ENCODE results near the gene RPL13A. TPM values are rescaled to one million over a fixed set of nuclear protein-coding genes. Genes with fewer than 3 reads are reported as not detected.
A peak's percentile ranks its signal among the peaks of the same experiment; 100 is the strongest.

RPL13A gene
- polyA plus RNA-seq, 3 donors: 655 to 1,621 (median 663) TPM

DNA sequence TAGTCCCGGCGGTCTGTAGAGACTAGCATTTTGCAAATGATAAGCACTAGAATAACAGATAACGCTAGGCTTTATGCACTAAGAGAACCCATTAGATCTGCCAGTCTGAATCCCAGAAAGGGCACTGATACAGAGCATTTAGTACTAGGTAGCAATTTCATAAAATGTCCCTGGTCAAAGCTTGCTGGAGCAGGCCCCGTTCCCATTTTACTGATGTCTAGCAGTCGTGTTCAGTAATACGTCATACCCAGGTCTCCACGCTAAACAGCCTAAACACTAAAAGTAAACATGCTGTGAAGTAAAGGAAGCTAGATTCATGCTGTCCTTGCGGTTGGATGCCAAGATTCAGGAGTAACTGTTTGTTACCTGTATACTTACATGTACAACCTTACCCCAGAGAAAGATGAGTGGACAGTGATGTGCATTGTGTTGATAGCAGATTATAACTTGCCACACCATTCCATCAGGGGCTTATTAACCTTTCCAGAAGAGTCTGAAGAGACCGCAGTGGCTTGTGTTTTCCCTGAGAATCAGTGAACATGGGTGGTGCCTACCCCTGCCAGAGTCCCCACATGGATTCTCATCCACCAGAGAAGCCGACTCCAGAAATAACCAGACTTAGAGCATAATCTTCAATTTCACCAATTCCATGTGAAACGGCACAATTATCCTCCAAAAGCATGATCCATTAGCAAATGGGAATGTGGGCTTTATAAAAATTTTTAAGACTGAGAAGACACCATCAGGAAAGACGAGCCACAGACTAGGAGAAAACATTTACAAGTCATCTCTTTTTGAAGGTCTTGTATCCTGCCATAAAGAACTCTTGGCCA, 5.4 kb downstream of the RPL13A start:
- peaks cover 44 to 45% of the 10 kb centered on the region in 2 donors for H3K36me3 Mint-ChIP-seq
- H3K27ac Mint-ChIP-seq: peak overlapping the region in 2 of 7 donors; percentile 42 to 65
- 94% methylated on average over 4 of the region's 12 CpGs for WGBS (ENCODE audit: insufficient coverage)
- peaks cover 0 to 5% (median 0%) of the 10 kb centered on the region in 3 donors for H3K27me3 Mint-ChIP-seq (ENCODE audit: low read depth in 3 of 3)
- Histone ChIP-seq H3K9me3 (replicated peaks in 1 of 2; ENCODE audit: control insufficient read depth in 1 of 2, insufficient read depth in 1 of 2, low read length in 2 of 2) (no peaks in the 10 kb centered on the region), H3K9ac (ENCODE audit: insufficient read depth, low read length, poor library complexity, severe bottlenecking) (no peak overlapping the region), H3K4me2 (replicated peaks; ENCODE audit: extremely low read depth, low read length, poor library complexity, severe bottlenecking) (no peak overlapping the region), H3K79me2 (ENCODE audit: insufficient read depth, low read length) (peaks cover 40% of the 10 kb centered on the region), H3K27me3 (ENCODE audit: control insufficient read depth in 2 of 2, insufficient read depth in 2 of 2, low read length in 2 of 2) (no peaks in the 10 kb centered on the region), H3K27ac (ENCODE audit: low read depth in 1 of 2, low read length in 2 of 2) (no peak overlapping the region), H4K20me1 (ENCODE audit: insufficient read depth, low read length) (peaks cover 54% of the 10 kb centered on the region), H3K36me3 (replicated peaks in 1 of 2; ENCODE audit: control insufficient read depth in 1 of 2, insufficient read depth in 2 of 2, low read length in 2 of 2) (peaks cover 42 to 47% of the 10 kb centered on the region in 2 donors), H3K4me3 (replicated peaks in 1 of 3; ENCODE audit: low read depth in 2 of 3, low read length in 3 of 3) (no peak overlapping the region), H2AFZ (ENCODE audit: insufficient read depth, low read depth, low read length, poor library complexity, severe bottlenecking) (no peak overlapping the region), H3K4me1 (ENCODE audit: control insufficient read depth in 1 of 2, insufficient read depth in 2 of 2, low read length in 2 of 2) (peaks cover 31 to 37% of the 10 kb centered on the region in 2 donors)
- intact Hi-C loops (cut with micrococcal nuclease): loop anchor here in 1 of 2 donors (10.0 kb wide), 1 partner anchor 182 kb away; the partner anchor contains the start of gene PRMT1
- no peak overlapping the region for H3K4me3 Mint-ChIP-seq
- peaks cover 0 to 3% (median 0%) of the 10 kb centered on the region in 7 donors for H3K9me3 Mint-ChIP-seq
- peaks cover 32% of the 10 kb centered on the region for H3K4me1 Mint-ChIP-seq
- no peak for DNase-seq
- TF ChIP-seq, protein P1, sequence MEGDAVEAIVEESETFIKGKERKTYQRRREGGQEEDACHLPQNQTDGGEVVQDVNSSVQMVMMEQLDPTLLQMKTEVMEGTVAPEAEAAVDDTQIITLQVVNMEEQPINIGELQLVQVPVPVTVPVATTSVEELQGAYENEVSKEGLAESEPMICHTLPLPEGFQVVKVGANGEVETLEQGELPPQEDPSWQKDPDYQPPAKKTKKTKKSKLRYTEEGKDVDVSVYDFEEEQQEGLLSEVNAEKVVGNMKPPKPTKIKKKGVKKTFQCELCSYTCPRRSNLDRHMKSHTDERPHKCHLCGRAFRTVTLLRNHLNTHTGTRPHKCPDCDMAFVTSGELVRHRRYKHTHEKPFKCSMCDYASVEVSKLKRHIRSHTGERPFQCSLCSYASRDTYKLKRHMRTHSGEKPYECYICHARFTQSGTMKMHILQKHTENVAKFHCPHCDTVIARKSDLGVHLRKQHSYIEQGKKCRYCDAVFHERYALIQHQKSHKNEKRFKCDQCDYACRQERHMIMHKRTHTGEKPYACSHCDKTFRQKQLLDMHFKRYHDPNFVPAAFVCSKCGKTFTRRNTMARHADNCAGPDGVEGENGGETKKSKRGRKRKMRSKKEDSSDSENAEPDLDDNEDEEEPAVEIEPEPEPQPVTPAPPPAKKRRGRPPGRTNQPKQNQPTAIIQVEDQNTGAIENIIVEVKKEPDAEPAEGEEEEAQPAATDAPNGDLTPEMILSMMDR (IDR thresholded peaks at IDR 0.05): no peak

DNA sequence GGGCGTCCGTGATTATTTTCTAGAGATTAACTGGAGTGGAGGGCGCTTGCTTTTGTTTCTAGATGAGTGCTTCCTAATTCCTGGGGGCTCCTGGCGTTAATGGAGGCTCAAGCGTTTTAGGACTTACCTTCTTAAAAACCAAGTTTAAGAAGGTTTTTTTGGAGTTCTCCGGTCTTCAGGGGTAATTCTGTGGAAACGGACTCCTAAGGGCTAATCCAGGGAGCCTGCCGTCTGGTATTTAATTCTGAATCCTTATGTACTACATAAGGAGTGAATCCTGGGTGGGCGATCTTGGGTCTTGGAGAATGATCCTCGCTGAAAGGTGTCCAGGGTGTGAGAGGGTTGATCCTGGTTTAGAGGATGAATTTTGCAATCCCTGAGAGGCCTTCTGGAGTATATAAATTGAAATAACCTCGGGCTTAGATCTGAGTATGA, 9.2 kb downstream of the RPL13A start:
- H3K4me2 ChIP-seq (replicated peaks; ENCODE audit: extremely low read depth, low read length, poor library complexity, severe bottlenecking): peak overlapping the region; percentile 90
- Mint-ChIP-seq H3K36me3 (peaks cover 39% of the 10 kb centered on the region in 2 donors), H3K27ac (peak overlapping the region; percentile 95 to 99 (median 97)), H3K4me3 (peak overlapping the region; percentile 91 to 94), H3K9me3 (peaks cover 0 to 1% (median 0%) of the 10 kb centered on the region in 7 donors), H3K4me1 (peaks cover 40% of the 10 kb centered on the region), H3K27me3 (ENCODE audit: low read depth in 3 of 3) (peaks cover 7 to 18% (median 12%) of the 10 kb centered on the region in 3 donors)
- H4K20me1 ChIP-seq (ENCODE audit: insufficient read depth, low read length): peaks cover 41% of the 10 kb centered on the region
- peaks cover 47 to 52% of the 10 kb centered on the region in 2 donors for H3K4me1 ChIP-seq (ENCODE audit: control insufficient read depth in 1 of 2, insufficient read depth in 2 of 2, low read length in 2 of 2)
- H3K36me3 ChIP-seq (replicated peaks in 1 of 2; ENCODE audit: control insufficient read depth in 1 of 2, insufficient read depth in 2 of 2, low read length in 2 of 2): peaks cover 38 to 43% of the 10 kb centered on the region in 2 donors
- peak overlapping the region; percentile 93 for H3K9ac ChIP-seq (ENCODE audit: insufficient read depth, low read length, poor library complexity, severe bottlenecking)
- H3K79me2 ChIP-seq (ENCODE audit: insufficient read depth, low read length): peaks cover 22% of the 10 kb centered on the region
- H3K9me3 ChIP-seq (replicated peaks in 1 of 2; ENCODE audit: control insufficient read depth in 1 of 2, insufficient read depth in 1 of 2, low read length in 2 of 2): no peaks in the 10 kb centered on the region
- peak overlapping the region; percentile 92 to 95 for H3K27ac ChIP-seq (ENCODE audit: low read depth in 1 of 2, low read length in 2 of 2)
- DNase-seq: no peak
- intact Hi-C loops (cut with micrococcal nuclease): loop anchor here (1.0 to 10.0 kb wide), 5 partner anchors 9 to 181 kb away; partner anchors contain the start of genes PRMT1 (in 2 of the 2), ALDH16A1 (in 1 of the 2), PIH1D1 (in 1 of the 2) and RPL13A (in 1 of the 2)
- H3K27me3 ChIP-seq (ENCODE audit: control insufficient read depth in 2 of 2, insufficient read depth in 2 of 2, low read length in 2 of 2): no peaks in the 10 kb centered on the region
- peak overlapping the region; percentile 84 to 98 (median 86) for H3K4me3 ChIP-seq (replicated peaks in 1 of 3; ENCODE audit: low read depth in 2 of 3, low read length in 3 of 3)
- TF ChIP-seq, protein P1 (IDR thresholded peaks at IDR 0.05): no peak
- 0% methylated on average over 7 of the region's 11 CpGs for WGBS (ENCODE audit: insufficient coverage)
- H2AFZ ChIP-seq (ENCODE audit: insufficient read depth, low read depth, low read length, poor library complexity, severe bottlenecking): peak overlapping the region; percentile 70

Measured in CD14-positive monocyte (primary cell).